Parathyroid adenoma (tissue), 2 donors: ENCODE measurements around the gene FAM53B.
"Not testable (repeated sequence)": the region's sequence is repeated elsewhere in the genome, so short reads cannot be mapped to it uniquely, and the experiment has no call there.

Experiments used
- H2AFZ ChIP-seq: fragments of 300-600 bp; sonication (generic); one replicate; pipeline ENCODE4 v1.7.0; 2017; ENCODE audit warnings: antibody characterized with exemption, mild to moderate bottlenecking
- H3K27ac ChIP-seq: fragments of 300-600 bp; sonication (generic); one replicate; pipeline ENCODE4 v1.7.0; 2017
- H3K27me3 ChIP-seq: fragments of 300-600 bp; sonication (generic); one replicate; pipeline ENCODE4 v1.7.0; 2017; ENCODE audit warnings: low read length; ENCODE audit not compliant: control insufficient read depth, insufficient read depth
- H3K36me3 ChIP-seq: fragments of 300-600 bp; sonication (generic); one replicate; pipeline ENCODE4 v1.7.0; 2017; ENCODE audit warnings: low read length; ENCODE audit not compliant: control insufficient read depth, insufficient read depth
- H3K4me1 ChIP-seq: fragments of 300-600 bp; sonication (generic); one replicate; pipeline ENCODE4 v1.7.0; 2017; ENCODE audit warnings: control low read depth
- H3K4me2 ChIP-seq: fragments of 300-600 bp; sonication (generic); one replicate; pipeline ENCODE4 v1.7.0; 2017; ENCODE audit warnings: low read length
- H3K4me3 ChIP-seq: fragments of 300-600 bp; sonication (generic); one replicate; pipeline ENCODE4 v1.7.0; 2017; ENCODE audit warnings: low read depth, low read length
- H3K79me2 ChIP-seq: fragments of 300-600 bp; sonication (generic); one replicate; pipeline ENCODE4 v1.7.0; 2017; ENCODE audit warnings: control low read depth
- H3K9ac ChIP-seq: fragments of 300-600 bp; sonication (generic); one replicate; pipeline ENCODE4 v1.7.0; 2017; ENCODE audit warnings: mild to moderate bottlenecking
- H3K9me3 ChIP-seq: fragments of 300-600 bp; sonication (generic); one replicate; pipeline ENCODE4 v1.7.0; 2017; ENCODE audit warnings: low read length; ENCODE audit not compliant: control insufficient read depth
- TF ChIP-seq, protein P1 (sequence below): fragments of 300-600 bp; sonication (generic); IDR thresholded peaks from one replicate; pipeline ENCODE4 v1.7.0; 2017; ENCODE audit warnings: antibody characterized with exemption, mild to moderate bottlenecking
- donor health status: primary hyperparathyroidism.

The FAM53B gene, protein sequence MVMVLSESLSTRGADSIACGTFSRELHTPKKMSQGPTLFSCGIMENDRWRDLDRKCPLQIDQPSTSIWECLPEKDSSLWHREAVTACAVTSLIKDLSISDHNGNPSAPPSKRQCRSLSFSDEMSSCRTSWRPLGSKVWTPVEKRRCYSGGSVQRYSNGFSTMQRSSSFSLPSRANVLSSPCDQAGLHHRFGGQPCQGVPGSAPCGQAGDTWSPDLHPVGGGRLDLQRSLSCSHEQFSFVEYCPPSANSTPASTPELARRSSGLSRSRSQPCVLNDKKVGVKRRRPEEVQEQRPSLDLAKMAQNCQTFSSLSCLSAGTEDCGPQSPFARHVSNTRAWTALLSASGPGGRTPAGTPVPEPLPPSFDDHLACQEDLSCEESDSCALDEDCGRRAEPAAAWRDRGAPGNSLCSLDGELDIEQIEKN

DNA sequence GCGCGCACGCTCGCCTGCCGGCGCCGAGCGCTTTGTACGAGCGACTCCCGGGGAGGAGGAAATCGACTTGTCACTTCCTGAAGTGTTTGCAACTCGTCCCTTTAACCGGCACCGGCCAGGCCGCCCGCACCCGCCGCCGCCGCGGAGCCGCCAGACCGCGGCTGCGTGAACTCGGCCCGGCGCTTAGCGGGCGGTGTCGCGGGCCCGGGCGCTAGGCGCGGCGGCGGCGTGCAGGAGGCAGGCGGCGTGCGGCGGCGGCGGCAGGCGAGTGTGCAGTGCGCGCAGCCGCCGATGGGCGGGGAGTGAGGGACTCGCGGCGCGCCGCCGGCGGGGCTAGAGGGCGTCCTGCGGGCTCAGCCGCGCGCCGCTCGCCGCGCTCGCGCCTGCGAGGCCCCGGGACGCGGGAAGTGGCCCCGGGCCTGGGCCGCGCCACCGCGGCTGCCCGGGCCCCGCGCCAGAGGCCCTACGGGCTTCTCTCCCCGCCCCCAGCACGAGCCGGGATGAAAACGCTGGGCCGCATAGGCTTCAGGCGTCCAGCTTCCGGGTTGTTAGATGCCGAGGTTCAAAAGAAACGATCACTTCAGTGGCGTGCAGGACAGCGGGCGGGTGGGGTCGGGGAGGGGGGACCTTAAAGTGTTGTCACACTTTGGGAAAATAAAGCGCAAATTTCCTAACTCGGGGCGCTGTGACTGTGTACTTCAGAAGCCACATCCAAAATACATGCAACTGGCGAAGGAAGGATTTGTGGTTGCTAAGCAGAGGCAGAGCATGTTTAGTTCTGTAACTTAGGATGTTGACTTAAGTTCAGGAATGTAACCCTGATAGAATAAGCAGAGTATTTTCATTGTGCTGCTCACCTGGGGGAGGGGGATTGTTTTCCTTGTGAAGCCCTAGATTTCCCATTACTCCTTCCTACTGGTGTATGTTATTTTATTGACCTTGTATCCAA, at the start of gene FAM53B:
Gene FAM53B, minus strand, starts transcription at position 277 of the 949 bp plus-strand sequence. CDS start 37,665 bp downstream, outside the sequence.
- Histone ChIP-seq H3K36me3 (no peaks in the 10 kb centered on the region), H3K4me3 (peak within 1 kb of the TSS; percentile 62), H3K4me2 (peak within 1 kb of the TSS; percentile 88), H2AFZ (peak within 1 kb of the TSS; percentile 56), H3K79me2 (peaks cover 10% of the 10 kb centered on the region), H3K27me3 (no peaks in the 10 kb centered on the region), H3K9me3 (no peaks in the 10 kb centered on the region), H3K27ac (peak within 1 kb of the TSS; percentile 65), H3K9ac (peak within 1 kb of the TSS; percentile 40), H3K4me1 (peaks cover 28% of the 10 kb centered on the region)
- TF ChIP-seq, protein P1, sequence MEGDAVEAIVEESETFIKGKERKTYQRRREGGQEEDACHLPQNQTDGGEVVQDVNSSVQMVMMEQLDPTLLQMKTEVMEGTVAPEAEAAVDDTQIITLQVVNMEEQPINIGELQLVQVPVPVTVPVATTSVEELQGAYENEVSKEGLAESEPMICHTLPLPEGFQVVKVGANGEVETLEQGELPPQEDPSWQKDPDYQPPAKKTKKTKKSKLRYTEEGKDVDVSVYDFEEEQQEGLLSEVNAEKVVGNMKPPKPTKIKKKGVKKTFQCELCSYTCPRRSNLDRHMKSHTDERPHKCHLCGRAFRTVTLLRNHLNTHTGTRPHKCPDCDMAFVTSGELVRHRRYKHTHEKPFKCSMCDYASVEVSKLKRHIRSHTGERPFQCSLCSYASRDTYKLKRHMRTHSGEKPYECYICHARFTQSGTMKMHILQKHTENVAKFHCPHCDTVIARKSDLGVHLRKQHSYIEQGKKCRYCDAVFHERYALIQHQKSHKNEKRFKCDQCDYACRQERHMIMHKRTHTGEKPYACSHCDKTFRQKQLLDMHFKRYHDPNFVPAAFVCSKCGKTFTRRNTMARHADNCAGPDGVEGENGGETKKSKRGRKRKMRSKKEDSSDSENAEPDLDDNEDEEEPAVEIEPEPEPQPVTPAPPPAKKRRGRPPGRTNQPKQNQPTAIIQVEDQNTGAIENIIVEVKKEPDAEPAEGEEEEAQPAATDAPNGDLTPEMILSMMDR, result no peak

DNA sequence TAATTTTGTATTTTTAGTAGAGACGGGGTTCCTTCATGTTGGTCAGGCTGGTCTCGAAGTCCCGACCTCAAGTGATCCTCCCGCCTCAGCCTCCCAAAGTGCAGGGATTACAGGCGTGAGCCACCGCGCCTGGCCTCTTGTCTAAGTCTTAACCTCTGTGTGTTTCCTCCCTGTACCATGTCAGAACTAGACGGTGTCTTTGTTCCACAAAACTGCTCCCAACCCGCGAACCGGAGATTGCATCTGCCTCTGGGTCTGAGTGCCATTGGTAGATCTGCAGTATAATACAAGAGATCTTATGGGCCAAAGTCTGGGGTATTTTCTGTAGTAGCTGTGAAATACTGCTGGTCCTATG, 48.8 kb upstream of the FAM53B start:
- Histone ChIP-seq H3K4me2 (no peak overlapping the region), H3K4me3 (no peak overlapping the region), H3K27me3 (no peaks in the 10 kb centered on the region), H3K9me3 (no peaks in the 10 kb centered on the region), H3K79me2 (peaks cover 5% of the 10 kb centered on the region), H3K4me1 (no peaks in the 10 kb centered on the region), H3K36me3 (no peaks in the 10 kb centered on the region), H2AFZ (no peak overlapping the region), H3K9ac (no peak overlapping the region), H3K27ac (no peak overlapping the region)
- TF ChIP-seq, protein P1, result no peak

DNA sequence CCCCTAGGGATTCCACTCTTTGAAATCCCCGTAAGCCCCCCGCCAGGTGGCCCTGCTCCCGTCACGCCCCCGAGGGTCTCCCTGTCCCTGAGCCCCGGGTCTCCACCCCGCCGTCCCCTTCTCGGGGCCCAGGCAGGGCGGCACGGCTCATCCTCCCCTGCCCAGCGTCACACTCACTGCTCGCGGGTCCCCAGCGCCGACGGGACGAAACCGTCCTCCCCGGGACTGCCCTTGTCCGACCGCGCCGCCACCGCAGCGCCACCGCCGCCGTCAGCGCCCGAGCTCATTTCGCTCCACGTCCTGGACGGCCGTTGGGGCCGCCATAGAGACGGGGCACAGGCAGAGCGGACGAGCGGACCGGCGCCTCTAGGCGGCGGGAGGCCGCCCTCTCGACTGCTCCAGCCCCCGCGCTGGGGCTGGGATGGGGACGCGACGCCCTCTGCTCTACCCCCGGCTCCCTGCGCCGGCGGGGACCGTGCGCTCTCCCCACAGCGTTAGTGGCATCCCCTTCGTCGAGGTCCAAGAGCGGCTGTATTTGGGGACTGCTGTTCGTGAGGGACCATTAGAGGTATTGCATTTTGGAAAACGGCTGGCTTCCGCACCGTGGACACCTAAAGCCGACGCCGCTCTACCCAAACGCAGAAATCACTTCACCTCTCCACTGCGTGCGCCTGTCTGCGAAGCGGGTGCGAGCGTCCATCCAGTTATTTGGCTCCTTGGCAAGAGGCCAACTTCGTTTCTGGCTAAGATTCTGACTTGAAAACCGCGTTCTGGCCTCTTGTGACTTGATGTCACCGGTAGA, 47.6 kb upstream of the FAM53B start, which contains the start of gene EEF1AKMT2:
Gene EEF1AKMT2, minus strand, starts transcription at position 341 of the 802 bp plus-strand sequence. Its CDS starts 54 bp downstream, at position 287.
- Histone ChIP-seq H3K9ac (peak within 1 kb of the TSS; percentile 88), H3K9me3 (no peaks in the 10 kb centered on the region), H3K4me3 (peak within 1 kb of the TSS; percentile 83), H3K79me2 (peaks cover 5% of the 10 kb centered on the region), H3K4me2 (peak within 1 kb of the TSS; percentile 99), H3K4me1 (no peaks in the 10 kb centered on the region), H3K27ac (peak within 1 kb of the TSS; percentile 83), H2AFZ (peak within 1 kb of the TSS; percentile 99), H3K27me3 (no peaks in the 10 kb centered on the region), H3K36me3 (no peaks in the 10 kb centered on the region)
- TF ChIP-seq, protein P1, result peak; percentile 60

DNA sequence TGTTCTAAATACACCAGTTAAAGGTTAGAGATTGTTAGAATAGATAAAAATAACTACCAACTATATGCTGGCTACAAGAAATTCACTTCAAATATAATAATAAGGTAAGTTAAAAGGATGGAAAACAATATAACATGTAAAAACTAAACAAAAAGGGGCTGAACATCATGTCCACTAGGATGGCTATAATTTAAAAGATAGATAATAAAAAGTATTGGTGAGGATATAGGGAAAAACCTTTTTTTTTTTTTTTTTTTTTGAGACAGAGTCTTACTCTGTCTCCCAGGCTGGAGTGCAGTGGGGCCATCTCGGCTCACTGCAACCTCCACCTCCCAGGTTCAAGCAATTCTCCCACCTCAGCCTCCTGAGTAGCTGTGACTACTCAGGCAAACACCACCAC, 38.7 kb upstream of the FAM53B start:
- H3K36me3 ChIP-seq, result not testable (repeated sequence)

More for the DNA sequence above, 38.7 kb upstream of the FAM53B start:
- not testable (repeated sequence) for H3K4me3 ChIP-seq, H3K27ac ChIP-seq, H2AFZ ChIP-seq, H3K4me2 ChIP-seq, H3K9me3 ChIP-seq, H3K9ac ChIP-seq, H3K79me2 ChIP-seq, H3K4me1 ChIP-seq, H3K27me3 ChIP-seq
